Renal cortex interstitium (tissue), 11 donors: Measurements from ENCODE around the gene AP3B1. TPM values are rescaled to one million over a fixed set of nuclear protein-coding genes. Genes with fewer than 3 reads are reported as not detected.

Experiments
- DNase-seq, 11 donors: peaks; one replicate each; pipeline ENCODE4 v3.0.0-alpha.2; 2013; ENCODE audit warnings: low read depth in 9 of 11, low spot score in 4 of 11; ENCODE audit errors: extremely low read depth in 1 of 11
- polyA plus RNA-seq, 3 donors: library from polyadenylated mRNA; unstranded; fragments of 120-200 nt; gene quantifications; one replicate each; pipeline ENCODE4 v1.2.1, GENCODE V29; 2013; ENCODE audit not compliant: insufficient read length in 3 of 3

Gene AP3B1
- polyA plus RNA-seq, 3 donors, result 61.2 to 81.5 (median 69.9) TPM

GRCh38 chr5:78295035-78295961 is 800 bp upstream of the AP3B1 start:
- DNase-seq, result peak in 6 of 11 donors; percentile 1 to 72 (median 17)

- peak in 5 of 11 donors; percentile 9 to 25 (median 13) for DNase-seq
These were observed 649 bp downstream of the AP3B1 start for GRCh38 chr5:78293851-78294247.

GRCh38 chr5:78291687-78292086 is 2.8 kb downstream of the AP3B1 start:
- DNase-seq, result no peak

GRCh38 chr5:78289911-78290310 is 4.6 kb downstream of the AP3B1 start:
- no peak for DNase-seq

GRCh38 chr5:78288246-78288645 is 6.3 kb downstream of the AP3B1 start:
- no peak for DNase-seq

GRCh38 chr5:78287833-78288232 is 6.7 kb downstream of the AP3B1 start:
- DNase-seq, result no peak

- DNase-seq, result no peak
These were observed 7.3 kb downstream of the AP3B1 start for GRCh38 chr5:78287169-78287568.

GRCh38 chr5:78286290-78286689 is 8.2 kb downstream of the AP3B1 start:
- DNase-seq, result no peak

- DNase-seq, result no peak
These were observed 10.7 kb downstream of the AP3B1 start for GRCh38 chr5:78283802-78284201.

- no peak for DNase-seq
These were observed 11.4 kb downstream of the AP3B1 start for GRCh38 chr5:78283105-78283504.

GRCh38 chr5:78280261-78280660 is 14.2 kb downstream of the AP3B1 start:
- no peak for DNase-seq

- DNase-seq, result no peak
These were observed 15.3 kb downstream of the AP3B1 start for GRCh38 chr5:78279194-78279593.

GRCh38 chr5:78277715-78278114 is 16.8 kb downstream of the AP3B1 start:
- DNase-seq, result no peak

GRCh38 chr5:78275998-78276543 is 18.4 kb downstream of the AP3B1 start:
- no peak for DNase-seq

GRCh38 chr5:78274540-78275197 is 19.8 kb downstream of the AP3B1 start:
- no peak for DNase-seq

- no peak for DNase-seq
These were observed 21.1 kb downstream of the AP3B1 start for GRCh38 chr5:78273436-78273835.

GRCh38 chr5:78271766-78272165 is 22.7 kb downstream of the AP3B1 start:
- DNase-seq, result no peak

- peak in 1 of 11 donors; percentile 7 for DNase-seq
These were observed 25.3 kb downstream of the AP3B1 start for GRCh38 chr5:78269088-78269703.

GRCh38 chr5:78268356-78268755 is 26.1 kb downstream of the AP3B1 start:
- no peak for DNase-seq

- DNase-seq, result no peak
These were observed 29.3 kb downstream of the AP3B1 start for GRCh38 chr5:78265163-78265562.
